Calu3 (cell line): Measurements from ENCODE around the gene KDM4B. TPM values are rescaled to one million over a fixed set of nuclear protein-coding genes. Genes with fewer than 3 reads are reported as not detected.

Experiments
- BruUV-seq: library from RNA; stranded (reverse); fragments of 400-500 nt; replicated peaks from 2 replicates; lab custom pipeline; 2021; lab: Mats Ljungman, UMichigan
- CTCF ChIA-PET: fragments of 300-600 bp; sonication (Branson Sonifier 250); formaldehyde crosslinking; loops from one replicate; lab custom pipeline; 2022; ENCODE audit warnings: antibody characterized with exemption; lab: Charles Lee
- DNase-seq: peaks from one replicate; pipeline ENCODE4 v3.0.0; 2022
- H3K27ac Mint-ChIP-seq: one replicate; pipeline ENCODE4 v1.8.0; 2022; ENCODE audit warnings: mixed read lengths; ENCODE audit not compliant: unreplicated experiment
- H3K27me3 Mint-ChIP-seq: one replicate; pipeline ENCODE4 v1.8.0; 2022; ENCODE audit warnings: mixed read lengths; ENCODE audit not compliant: unreplicated experiment
- H3K36me3 Mint-ChIP-seq: one replicate; pipeline ENCODE4 v1.8.0; 2022; ENCODE audit warnings: mild to moderate bottlenecking, moderate library complexity, mixed read lengths; ENCODE audit not compliant: insufficient read depth, unreplicated experiment
- H3K4me1 Mint-ChIP-seq: one replicate; pipeline ENCODE4 v1.8.0; 2022; ENCODE audit warnings: mild to moderate bottlenecking, low read depth, mixed read lengths; ENCODE audit not compliant: unreplicated experiment
- H3K4me3 Mint-ChIP-seq: one replicate; pipeline ENCODE4 v1.8.0; 2022; ENCODE audit warnings: mild to moderate bottlenecking, low read depth, moderate library complexity, mixed read lengths; ENCODE audit not compliant: unreplicated experiment
- H3K9me3 Mint-ChIP-seq: one replicate; pipeline ENCODE4 v1.8.0; 2022; ENCODE audit warnings: low read depth, mixed read lengths; ENCODE audit not compliant: unreplicated experiment
- CTCF ChIP-seq: fragments of 200-600 bp; IDR thresholded peaks from one replicate; pipeline ENCODE4 v1.8.0; 2022; ENCODE audit warnings: antibody characterized with exemption; ENCODE audit not compliant: unreplicated experiment
- intact Hi-C: fragments of 100-400 bp; cut with micrococcal nuclease; formaldehyde crosslinking; loops from one replicate; pipeline ENCODE4 v1.10.0; 2022; ENCODE audit not compliant: unreplicated experiment
- total RNA-seq: library from RNA; stranded (reverse); gene quantifications from 2 replicates; pipeline ENCODE4 v1.2.3, GENCODE V29; 2022

KDM4B gene
- total RNA-seq, 1 experiment from 2014 or later: 13.9 TPM

GRCh38 chr19:5122671-5123409 is 153.9 kb downstream of the KDM4B start:
- no peak for TF ChIP-seq CTCF
- Mint-ChIP-seq H3K27ac (no peak overlapping the region), H3K4me3 (no peak overlapping the region), H3K27me3 (no peaks in the 10 kb centered on the region), H3K4me1 (no peaks in the 10 kb centered on the region), H3K36me3 (peaks cover 9% of the 10 kb centered on the region), H3K9me3 (no peaks in the 10 kb centered on the region)
- intact Hi-C loops: no loop called here
- no TSS peak for BruUV-seq
- no peak for DNase-seq
- CTCF ChIA-PET: no interaction called here

GRCh38 chr19:5123646-5124045 is 154.7 kb downstream of the KDM4B start:
- H3K27me3 Mint-ChIP-seq: no peaks in the 10 kb centered on the region
- H3K4me1 Mint-ChIP-seq: no peaks in the 10 kb centered on the region
- no peak for TF ChIP-seq CTCF
- BruUV-seq: no TSS peak
- no peak overlapping the region for H3K4me3 Mint-ChIP-seq
- H3K36me3 Mint-ChIP-seq: peaks cover 9% of the 10 kb centered on the region
- H3K9me3 Mint-ChIP-seq: no peaks in the 10 kb centered on the region
- intact Hi-C loops: no loop called here
- DNase-seq: no peak
- CTCF ChIA-PET: no interaction called here
- H3K27ac Mint-ChIP-seq: no peak overlapping the region

- DNase-seq: no peak
- Mint-ChIP-seq H3K4me3 (no peak overlapping the region), H3K36me3 (peaks cover 7% of the 10 kb centered on the region), H3K27me3 (no peaks in the 10 kb centered on the region), H3K27ac (no peak overlapping the region), H3K9me3 (no peaks in the 10 kb centered on the region), H3K4me1 (no peaks in the 10 kb centered on the region)
- intact Hi-C loops: no loop called here
- no TSS peak for BruUV-seq
- no peak for TF ChIP-seq CTCF
- CTCF ChIA-PET: no interaction called here
Observed at GRCh38 chr19:5124111-5124855, 155.4 kb downstream of the KDM4B start.

GRCh38 chr19:5125376-5125775 is 156.5 kb downstream of the KDM4B start:
- Mint-ChIP-seq H3K27ac (no peak overlapping the region), H3K4me3 (no peak overlapping the region), H3K9me3 (no peaks in the 10 kb centered on the region), H3K4me1 (no peaks in the 10 kb centered on the region), H3K27me3 (no peaks in the 10 kb centered on the region), H3K36me3 (peaks cover 10% of the 10 kb centered on the region)
- DNase-seq: no peak
- no peak for TF ChIP-seq CTCF
- BruUV-seq: no TSS peak
- CTCF ChIA-PET: no interaction called here
- intact Hi-C loops: no loop called here
